Activated CD8-positive, alpha-beta memory T cell treated with anti-CD3 and anti-CD28 coated beads, Interleukin-2, amount 50 U/mL, for 24 hours (primary cell): ENCODE data around the gene PDXK.

Experiments used
- DNase-seq: peaks from one replicate; pipeline ENCODE4 v3.0.0-alpha.2; 2020; ENCODE audit errors: extremely low read depth

PDXK gene

GRCh38 chr21:43762303-43763128 is 43.6 kb downstream of the PDXK start:
- no peak for DNase-seq

- no peak for DNase-seq
These were observed 45.1 kb downstream of the PDXK start for GRCh38 chr21:43763901-43764523.

- no peak for DNase-seq
These were observed 45.9 kb downstream of the PDXK start for GRCh38 chr21:43764576-43765495.

DNA sequence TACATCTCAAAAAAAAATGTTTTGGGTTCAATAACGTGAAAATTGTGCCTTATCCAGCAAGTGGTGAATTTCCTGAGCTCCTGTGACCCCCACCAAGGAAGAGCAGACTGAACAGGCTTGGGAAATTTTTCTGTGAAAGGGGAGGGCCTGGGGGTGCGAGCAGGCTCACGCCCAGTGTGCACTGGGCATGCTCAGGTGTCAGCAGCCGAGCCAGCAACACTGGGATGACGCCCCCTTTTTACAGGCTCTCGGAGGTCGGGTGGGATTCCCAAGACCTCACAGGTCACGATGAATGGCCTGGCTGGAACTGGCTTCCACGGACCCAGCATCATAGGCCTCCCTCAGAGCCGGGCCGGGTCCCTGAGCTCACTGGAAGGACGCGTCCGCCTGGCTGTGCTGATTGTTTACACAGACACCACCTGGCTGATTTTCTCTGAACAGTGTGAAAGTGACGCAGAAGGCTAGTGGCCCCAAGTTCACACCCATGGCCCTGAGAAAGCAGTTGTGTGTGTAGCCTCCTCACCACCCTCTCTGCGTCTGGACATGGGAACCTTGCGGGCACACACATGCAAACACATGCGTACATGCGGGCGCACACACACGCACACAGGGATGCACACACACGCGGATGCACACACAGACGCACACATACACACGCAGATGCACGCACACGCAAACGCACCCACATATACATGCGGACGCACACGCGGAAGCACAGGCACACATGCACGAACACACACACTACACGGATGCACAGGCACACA is 48.0 kb downstream of the PDXK start:
- DNase-seq: no peak

DNA sequence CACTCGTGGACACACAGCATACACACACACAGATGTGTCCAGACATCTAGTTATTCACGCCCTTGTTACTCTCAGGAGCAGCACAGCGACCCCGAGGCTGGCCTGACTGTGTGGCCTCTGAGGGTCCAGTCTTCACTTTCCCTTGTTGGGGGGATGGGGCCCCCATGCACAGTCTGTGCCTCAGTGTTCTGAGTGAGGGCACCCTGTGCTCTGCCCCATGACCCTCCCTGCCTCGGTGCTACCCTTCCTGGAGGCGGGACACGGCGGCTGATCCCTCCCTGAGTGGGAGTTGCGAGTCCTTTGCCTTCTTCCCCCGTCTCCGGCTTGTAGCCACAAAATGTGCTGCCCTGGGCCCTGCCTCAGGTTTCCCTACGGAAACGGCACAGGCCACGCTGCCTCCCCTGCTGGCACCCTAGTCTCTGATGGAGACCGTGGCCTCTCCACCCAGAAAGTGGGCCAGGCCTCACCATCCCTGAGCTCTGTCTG is 48.6 kb downstream of the PDXK start:
- no peak for DNase-seq

- no peak for DNase-seq
These were observed 49.3 kb downstream of the PDXK start for GRCh38 chr21:43767984-43768867.

GRCh38 chr21:43768868-43769167 is 49.9 kb downstream of the PDXK start:
- no peak for DNase-seq

GRCh38 chr21:43769325-43769958 is 50.5 kb downstream of the PDXK start:
- DNase-seq: no peak

GRCh38 chr21:43770066-43770655 is 51.2 kb downstream of the PDXK start:
- DNase-seq: no peak

- DNase-seq: no peak
These were observed 52.3 kb downstream of the PDXK start for GRCh38 chr21:43771199-43771675.

GRCh38 chr21:43771698-43772424 is 52.9 kb downstream of the PDXK start:
- DNase-seq: no peak

DNA sequence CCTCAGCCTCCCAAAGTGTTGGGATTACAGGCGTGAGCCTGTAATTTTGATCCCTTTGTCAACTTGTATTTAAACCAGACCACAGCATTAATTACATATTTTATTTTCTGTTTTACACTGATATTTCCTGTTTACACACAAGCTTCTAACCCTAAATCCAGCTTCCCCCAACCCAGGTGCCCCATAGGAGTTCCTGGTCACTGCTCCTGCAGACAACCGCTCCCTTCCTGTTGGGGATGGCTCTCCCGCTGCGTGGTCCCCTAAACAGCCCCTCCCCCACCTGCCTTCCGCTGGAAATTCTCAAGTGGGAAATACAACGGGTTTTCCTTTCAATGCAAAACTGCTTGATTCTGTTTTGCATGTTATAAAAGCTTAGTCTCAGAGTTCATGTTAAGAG is 53.5 kb downstream of the PDXK start:
- no peak for DNase-seq

DNA sequence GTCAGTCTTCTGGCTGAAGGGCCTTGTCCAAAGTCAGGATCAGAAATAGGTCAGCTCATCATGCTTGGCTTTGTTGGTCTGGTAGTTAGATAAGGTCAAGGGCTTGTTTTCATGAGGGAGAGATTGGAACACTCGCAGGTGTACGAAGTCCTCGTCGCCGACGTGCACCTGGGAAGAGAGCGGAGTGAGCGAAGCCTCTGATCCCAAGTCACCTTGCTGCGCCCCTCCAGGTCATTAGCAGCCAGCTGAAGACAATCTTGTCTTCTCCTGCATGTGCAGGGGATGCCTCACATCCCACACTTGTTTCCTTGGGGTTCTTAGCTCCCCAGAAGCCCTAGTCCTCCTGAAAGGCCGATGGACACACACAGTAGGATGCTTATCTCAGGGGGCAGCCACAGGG is 55.2 kb downstream of the PDXK start:
- DNase-seq: no peak

GRCh38 chr21:43775190-43775589 is 56.3 kb downstream of the PDXK start:
- DNase-seq: no peak

DNA sequence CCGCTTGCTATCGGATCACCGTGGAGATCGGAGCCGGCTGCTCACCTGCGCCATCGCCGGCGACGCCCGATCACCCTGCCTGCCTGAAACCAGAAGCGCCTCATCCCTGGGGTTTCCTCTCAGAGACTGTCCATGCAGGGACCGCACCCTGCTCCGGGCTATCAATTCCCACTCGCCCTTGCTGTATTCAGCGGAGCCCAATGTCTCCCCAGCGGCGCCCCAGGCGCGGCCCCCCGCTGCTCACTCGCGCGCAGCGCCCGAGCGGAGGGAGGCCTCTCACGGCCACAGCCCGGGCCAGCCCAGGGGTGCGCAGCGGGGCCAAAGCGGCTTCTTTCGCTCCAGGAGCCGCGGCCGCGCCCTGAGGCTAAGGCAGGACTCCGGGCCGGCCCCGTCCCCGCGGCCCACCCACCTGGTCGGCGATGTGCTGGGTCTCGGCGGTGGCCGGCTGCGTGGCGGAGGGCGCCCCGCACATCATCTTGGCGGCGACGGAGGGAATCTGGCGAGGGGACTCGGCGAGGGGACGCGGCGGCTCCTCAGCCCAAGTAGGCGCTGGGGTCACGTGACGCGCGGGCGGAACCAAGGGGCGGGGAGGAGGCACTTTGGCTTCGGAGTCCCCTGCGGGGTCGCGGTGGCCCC is 57.0 kb downstream of the PDXK start, which contains the start of gene CSTB:
TSS of gene CSTB (minus strand) at position 514 of the 636 bp plus-strand sequence. CDS start at position 475, 39 bp downstream.
- DNase-seq: peak; percentile 58

DNA sequence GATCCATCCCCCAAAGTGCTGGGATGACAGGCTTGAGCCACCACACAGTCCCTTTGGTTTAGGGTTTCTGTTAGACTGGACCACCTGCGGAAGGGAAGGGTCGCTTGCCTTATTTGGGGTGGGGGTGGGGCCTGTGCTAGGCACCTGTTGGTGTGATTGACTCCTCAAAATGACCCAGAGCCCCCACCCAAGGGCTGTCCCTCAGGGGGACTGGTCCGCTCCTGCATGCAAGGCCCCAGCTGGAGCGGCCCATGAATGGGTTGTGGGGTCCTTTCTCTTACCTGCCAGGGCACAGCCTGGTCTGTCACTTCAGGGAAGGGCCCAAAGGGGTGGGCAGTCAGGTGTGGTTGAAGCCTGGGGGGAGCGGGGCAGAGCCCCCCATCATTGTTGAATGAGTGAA is 59.0 kb downstream of the PDXK start:
- no peak for DNase-seq

- no peak for DNase-seq
These were observed 59.8 kb downstream of the PDXK start for GRCh38 chr21:43778469-43779335.
